Astrocyte (in vitro differentiated cells and primary cell): ENCODE data around the gene RASGRF2. TPM values are rescaled to one million over a fixed set of nuclear protein-coding genes. Genes with fewer than 3 reads are reported as not detected.

ENCODE experiments used
- DNase-seq: peaks from one replicate; pipeline ENCODE4 v3.0.0-alpha.2; 2010; ENCODE audit warnings: low read depth
- FAIRE-seq: peaks from 2 replicates; lab custom pipeline; 2011; peaks lifted over from hg19 to GRCh38; lab: Jason Lieb, UNC
- H2AFZ ChIP-seq: 2 replicates; pipeline ENCODE4 v1.6.0; 2012; ENCODE audit warnings: low read depth, low read length, inconsistent platforms
- H3K27ac ChIP-seq: 2 replicates; pipeline ENCODE4 v1.5.1; 2011; ENCODE audit warnings: low read depth, low read length, inconsistent platforms
- H3K27me3 ChIP-seq: 2 replicates; pipeline ENCODE4 v1.6.0; 2011; ENCODE audit warnings: low read length, inconsistent platforms; ENCODE audit not compliant: insufficient read depth
- H3K36me3 ChIP-seq: 2 replicates; pipeline ENCODE4 v1.5.1; 2011; ENCODE audit warnings: low read length, inconsistent platforms; ENCODE audit not compliant: insufficient read depth
- H3K4me1 ChIP-seq: 2 replicates; pipeline ENCODE4 v1.5.1; 2011; ENCODE audit warnings: low read length, inconsistent platforms; ENCODE audit not compliant: insufficient read depth
- H3K4me2 ChIP-seq: 2 replicates; pipeline ENCODE4 v1.6.0; 2012; ENCODE audit warnings: low read length, inconsistent platforms
- H3K4me3 ChIP-seq: 2 replicates; pipeline ENCODE4 v1.5.1; 2011; ENCODE audit warnings: low read depth, mild to moderate bottlenecking, low read length, inconsistent platforms; ENCODE audit not compliant: insufficient read depth
- H3K79me2 ChIP-seq: 2 replicates; pipeline ENCODE4 v1.6.0; 2012; ENCODE audit warnings: mild to moderate bottlenecking, low read length, inconsistent platforms; ENCODE audit not compliant: insufficient read depth
- H3K9ac ChIP-seq: 2 replicates; pipeline ENCODE4 v1.6.0; 2012; ENCODE audit warnings: mild to moderate bottlenecking, low read length, inconsistent platforms
- H3K9me3 ChIP-seq: 2 replicates; pipeline ENCODE4 v1.5.1; 2012; ENCODE audit warnings: low read depth, mild to moderate bottlenecking, low read length, inconsistent platforms; ENCODE audit not compliant: insufficient read depth
- H4K20me1 ChIP-seq: 2 replicates; pipeline ENCODE4 v1.6.0; 2012; ENCODE audit warnings: low read length, inconsistent platforms; ENCODE audit not compliant: insufficient read depth
- H3K27ac Mint-ChIP-seq: one replicate; pipeline ENCODE4 v1.8.0; 2021; ENCODE audit warnings: mild to moderate bottlenecking, mixed read lengths; ENCODE audit not compliant: unreplicated experiment
- H3K27me3 Mint-ChIP-seq: one replicate; pipeline ENCODE4 v1.8.0; 2021; ENCODE audit warnings: low read depth, mixed read lengths; ENCODE audit not compliant: unreplicated experiment
- H3K36me3 Mint-ChIP-seq: one replicate; pipeline ENCODE4 v1.8.0; 2021; ENCODE audit warnings: low read depth, mixed read lengths; ENCODE audit not compliant: unreplicated experiment
- H3K4me1 Mint-ChIP-seq: one replicate; pipeline ENCODE4 v1.8.0; 2021; ENCODE audit warnings: low read depth, mixed read lengths; ENCODE audit not compliant: unreplicated experiment
- H3K4me3 Mint-ChIP-seq: one replicate; pipeline ENCODE4 v1.8.0; 2021; ENCODE audit warnings: mild to moderate bottlenecking, moderate library complexity, mixed read lengths; ENCODE audit not compliant: unreplicated experiment
- H3K9me3 Mint-ChIP-seq: one replicate; pipeline ENCODE4 v1.8.0; 2021; ENCODE audit warnings: mild to moderate bottlenecking, mixed read lengths; ENCODE audit not compliant: unreplicated experiment
- EZH2 ChIP-seq: IDR thresholded peaks from 2 replicates; pipeline ENCODE4 v1.6.1; 2012; ENCODE audit warnings: mild to moderate bottlenecking, low read length, inconsistent platforms; ENCODE audit not compliant: insufficient read depth
- total RNA-seq: library from RNA; stranded (reverse); gene quantifications from 2 replicates; pipeline ENCODE4 v1.2.1, GENCODE V29; 2021
- TF ChIP-seq, protein P1 (sequence below): IDR thresholded peaks from 2 replicates; pipeline ENCODE4 v1.5.1; 2011; ENCODE audit warnings: low read depth, mild to moderate bottlenecking, inconsistent platforms, low read length, moderate library complexity; ENCODE audit not compliant: insufficient read depth

RASGRF2 gene
- total RNA-seq, 1 donor from 2014 or later = 8.0 TPM

- no peaks in the 10 kb centered on the region for H3K9me3 ChIP-seq
- DNase-seq (no peak), FAIRE-seq (no peak)
- H3K27ac ChIP-seq = no peak overlapping the region
- H3K27me3 ChIP-seq = peaks cover 2% of the 10 kb centered on the region
- H3K4me2 ChIP-seq = no peak overlapping the region
- no peaks in the 10 kb centered on the region for H3K36me3 ChIP-seq
- H3K4me1 Mint-ChIP-seq = peaks cover 42% of the 10 kb centered on the region
- TF ChIP-seq EZH2 = no peak
- TF ChIP-seq, protein P1, sequence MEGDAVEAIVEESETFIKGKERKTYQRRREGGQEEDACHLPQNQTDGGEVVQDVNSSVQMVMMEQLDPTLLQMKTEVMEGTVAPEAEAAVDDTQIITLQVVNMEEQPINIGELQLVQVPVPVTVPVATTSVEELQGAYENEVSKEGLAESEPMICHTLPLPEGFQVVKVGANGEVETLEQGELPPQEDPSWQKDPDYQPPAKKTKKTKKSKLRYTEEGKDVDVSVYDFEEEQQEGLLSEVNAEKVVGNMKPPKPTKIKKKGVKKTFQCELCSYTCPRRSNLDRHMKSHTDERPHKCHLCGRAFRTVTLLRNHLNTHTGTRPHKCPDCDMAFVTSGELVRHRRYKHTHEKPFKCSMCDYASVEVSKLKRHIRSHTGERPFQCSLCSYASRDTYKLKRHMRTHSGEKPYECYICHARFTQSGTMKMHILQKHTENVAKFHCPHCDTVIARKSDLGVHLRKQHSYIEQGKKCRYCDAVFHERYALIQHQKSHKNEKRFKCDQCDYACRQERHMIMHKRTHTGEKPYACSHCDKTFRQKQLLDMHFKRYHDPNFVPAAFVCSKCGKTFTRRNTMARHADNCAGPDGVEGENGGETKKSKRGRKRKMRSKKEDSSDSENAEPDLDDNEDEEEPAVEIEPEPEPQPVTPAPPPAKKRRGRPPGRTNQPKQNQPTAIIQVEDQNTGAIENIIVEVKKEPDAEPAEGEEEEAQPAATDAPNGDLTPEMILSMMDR = no peak
- no peaks in the 10 kb centered on the region for H3K36me3 Mint-ChIP-seq
- H2AFZ ChIP-seq = no peak overlapping the region
- H3K4me3 Mint-ChIP-seq = no peak overlapping the region
- no peak overlapping the region for H3K4me3 ChIP-seq
- no peaks in the 10 kb centered on the region for H3K27me3 Mint-ChIP-seq
- H3K79me2 ChIP-seq = no peaks in the 10 kb centered on the region
- H3K27ac Mint-ChIP-seq = peak overlapping the region; percentile 41
- H3K4me1 ChIP-seq = peaks cover 7% of the 10 kb centered on the region
- peaks cover 2% of the 10 kb centered on the region for H3K9me3 Mint-ChIP-seq
- H4K20me1 ChIP-seq = no peaks in the 10 kb centered on the region
- no peak overlapping the region for H3K9ac ChIP-seq
Observed at GRCh38 chr5:81021951-81022687, 62.0 kb downstream of the RASGRF2 start.

GRCh38 chr5:81022688-81023084 is 62.5 kb downstream of the RASGRF2 start:
- DNase-seq (no peak), FAIRE-seq (no peak)
- no peak overlapping the region for H3K4me2 ChIP-seq
- no peak overlapping the region for H2AFZ ChIP-seq
- H3K36me3 ChIP-seq = no peaks in the 10 kb centered on the region
- no peak overlapping the region for H3K27ac ChIP-seq
- Mint-ChIP-seq H3K4me1 (peaks cover 43% of the 10 kb centered on the region), H3K9me3 (no peaks in the 10 kb centered on the region), H3K27me3 (no peaks in the 10 kb centered on the region), H3K4me3 (no peak overlapping the region), H3K36me3 (no peaks in the 10 kb centered on the region), H3K27ac (no peak overlapping the region)
- H3K4me1 ChIP-seq = peaks cover 7% of the 10 kb centered on the region
- H3K27me3 ChIP-seq = peaks cover 2% of the 10 kb centered on the region
- no peak overlapping the region for H3K9ac ChIP-seq
- H3K4me3 ChIP-seq = no peak overlapping the region
- H3K9me3 ChIP-seq = no peaks in the 10 kb centered on the region
- H3K79me2 ChIP-seq = no peaks in the 10 kb centered on the region
- TF ChIP-seq, protein P1 = no peak
- TF ChIP-seq EZH2 = no peak
- H4K20me1 ChIP-seq = no peaks in the 10 kb centered on the region
